ENCODE measurements around the gene SLC51A.

Gene SLC51A

DNA sequence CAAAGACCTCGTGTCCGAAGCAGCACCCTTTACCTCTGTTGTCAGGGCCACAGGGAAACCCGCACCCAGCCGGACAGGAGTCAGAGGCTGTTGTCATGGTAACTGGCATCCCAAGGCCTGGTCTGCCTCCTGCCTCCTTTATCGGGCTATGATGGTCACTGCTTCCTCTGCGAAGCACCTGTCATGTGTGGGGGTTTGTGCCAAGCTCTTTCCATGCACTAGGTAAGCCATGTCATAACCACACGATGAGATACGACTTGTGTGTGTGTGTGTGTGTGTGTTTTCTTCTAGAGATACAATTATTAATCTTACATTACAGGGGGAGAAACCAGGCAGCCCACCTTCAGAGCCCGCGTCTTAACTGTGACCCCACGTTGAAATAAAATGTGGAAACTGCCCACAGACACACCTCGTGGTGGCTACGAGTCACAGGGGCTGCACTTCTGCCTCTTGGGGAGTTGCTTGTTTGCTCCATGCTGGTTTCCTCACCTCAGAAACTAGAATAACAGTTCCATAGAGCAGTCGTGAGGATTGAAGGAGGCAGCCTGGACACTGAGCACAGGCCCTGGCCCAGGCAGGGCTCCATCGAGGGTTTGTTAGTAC is 23.1 kb upstream of the SLC51A start:
- TF ChIP-seq YY1 (IDR thresholded peaks at IDR 0.05; ENCODE audit: low read depth), result no peak
- no peak for TF ChIP-seq EGR1 (IDR thresholded peaks at IDR 0.05)
- TF ChIP-seq TAF1 (IDR thresholded peaks at IDR 0.05; ENCODE audit: low read depth), result no peak
- no peak for TF ChIP-seq NFIC (IDR thresholded peaks at IDR 0.05)
- no peak for TF ChIP-seq FOXM1 (IDR thresholded peaks at IDR 0.05; ENCODE audit: borderline replicate concordance, low read depth)
- TF ChIP-seq RAD21 (IDR thresholded peaks at IDR 0.05; ENCODE audit: low read depth), result no peak

DNA sequence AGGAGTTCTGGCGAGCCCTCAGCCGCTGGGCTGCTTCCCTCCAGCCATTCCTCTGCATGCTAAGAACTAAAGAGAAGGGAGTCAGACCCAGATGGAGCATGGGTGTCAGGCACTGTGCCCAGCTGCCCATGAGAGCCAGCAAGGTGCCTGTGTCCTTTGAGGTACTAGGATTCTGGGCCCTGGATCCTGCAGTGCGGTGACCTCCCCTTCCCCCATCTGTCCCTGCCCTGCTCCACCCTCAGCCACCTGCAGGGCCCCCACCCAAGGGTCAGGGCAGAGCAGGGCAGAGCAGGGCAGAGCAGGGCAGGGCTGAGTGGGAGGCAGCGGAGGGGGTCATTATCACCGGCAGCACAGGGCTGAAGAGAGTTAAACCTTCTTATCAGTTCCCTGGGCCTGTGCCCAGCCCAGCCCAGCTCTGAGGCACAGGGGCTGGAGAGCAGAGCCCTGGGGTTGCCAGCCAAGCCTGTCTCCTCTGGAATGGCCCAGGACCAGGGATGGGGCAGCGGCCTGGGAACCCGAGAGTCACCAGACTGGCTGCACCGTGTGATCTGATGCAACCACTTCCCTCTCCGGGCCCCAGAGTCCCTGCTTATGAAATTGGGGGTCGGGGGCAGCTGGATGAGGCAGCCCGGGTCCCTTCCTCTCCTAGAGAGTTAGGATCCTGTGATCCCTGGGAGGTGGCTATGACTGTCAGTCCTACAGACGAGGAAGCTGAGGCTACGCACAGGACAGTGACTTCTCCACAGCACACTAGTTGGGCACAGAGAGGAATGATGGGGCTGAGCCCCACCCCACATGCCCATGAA is 22.4 kb upstream of the SLC51A start:
- no peak for TF ChIP-seq TEAD4 (IDR thresholded peaks at IDR 0.05)
- TF ChIP-seq, protein P1, sequence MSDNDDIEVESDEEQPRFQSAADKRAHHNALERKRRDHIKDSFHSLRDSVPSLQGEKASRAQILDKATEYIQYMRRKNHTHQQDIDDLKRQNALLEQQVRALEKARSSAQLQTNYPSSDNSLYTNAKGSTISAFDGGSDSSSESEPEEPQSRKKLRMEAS (IDR thresholded peaks at IDR 0.05), result no peak
- TF ChIP-seq ZBTB7A (IDR thresholded peaks at IDR 0.05; ENCODE audit: low read depth), result no peak

DNA sequence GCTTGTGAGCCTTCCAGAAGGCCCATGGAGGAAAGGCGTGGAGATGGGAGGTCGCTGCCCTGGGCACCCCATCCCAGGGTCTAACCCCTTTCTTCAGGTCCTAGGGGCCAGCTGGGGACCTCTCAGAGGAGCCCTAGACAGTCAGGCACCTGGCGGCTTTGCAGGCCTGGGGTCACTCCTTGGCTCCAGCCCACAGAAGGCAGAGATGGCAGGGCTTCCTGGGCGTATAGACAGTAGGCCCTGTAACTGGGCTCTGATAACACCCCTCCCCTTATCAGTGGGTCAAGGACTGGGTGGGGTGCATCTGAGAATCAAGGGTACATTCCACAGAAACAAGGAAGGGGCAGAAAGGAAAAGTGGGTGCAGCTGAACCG is 21.8 kb upstream of the SLC51A start:
- TF ChIP-seq EP300 (IDR thresholded peaks at IDR 0.05; ENCODE audit: borderline replicate concordance) (no peak), TEAD4 (IDR thresholded peaks at IDR 0.05) (no peak)
- TF ChIP-seq, protein P2, sequence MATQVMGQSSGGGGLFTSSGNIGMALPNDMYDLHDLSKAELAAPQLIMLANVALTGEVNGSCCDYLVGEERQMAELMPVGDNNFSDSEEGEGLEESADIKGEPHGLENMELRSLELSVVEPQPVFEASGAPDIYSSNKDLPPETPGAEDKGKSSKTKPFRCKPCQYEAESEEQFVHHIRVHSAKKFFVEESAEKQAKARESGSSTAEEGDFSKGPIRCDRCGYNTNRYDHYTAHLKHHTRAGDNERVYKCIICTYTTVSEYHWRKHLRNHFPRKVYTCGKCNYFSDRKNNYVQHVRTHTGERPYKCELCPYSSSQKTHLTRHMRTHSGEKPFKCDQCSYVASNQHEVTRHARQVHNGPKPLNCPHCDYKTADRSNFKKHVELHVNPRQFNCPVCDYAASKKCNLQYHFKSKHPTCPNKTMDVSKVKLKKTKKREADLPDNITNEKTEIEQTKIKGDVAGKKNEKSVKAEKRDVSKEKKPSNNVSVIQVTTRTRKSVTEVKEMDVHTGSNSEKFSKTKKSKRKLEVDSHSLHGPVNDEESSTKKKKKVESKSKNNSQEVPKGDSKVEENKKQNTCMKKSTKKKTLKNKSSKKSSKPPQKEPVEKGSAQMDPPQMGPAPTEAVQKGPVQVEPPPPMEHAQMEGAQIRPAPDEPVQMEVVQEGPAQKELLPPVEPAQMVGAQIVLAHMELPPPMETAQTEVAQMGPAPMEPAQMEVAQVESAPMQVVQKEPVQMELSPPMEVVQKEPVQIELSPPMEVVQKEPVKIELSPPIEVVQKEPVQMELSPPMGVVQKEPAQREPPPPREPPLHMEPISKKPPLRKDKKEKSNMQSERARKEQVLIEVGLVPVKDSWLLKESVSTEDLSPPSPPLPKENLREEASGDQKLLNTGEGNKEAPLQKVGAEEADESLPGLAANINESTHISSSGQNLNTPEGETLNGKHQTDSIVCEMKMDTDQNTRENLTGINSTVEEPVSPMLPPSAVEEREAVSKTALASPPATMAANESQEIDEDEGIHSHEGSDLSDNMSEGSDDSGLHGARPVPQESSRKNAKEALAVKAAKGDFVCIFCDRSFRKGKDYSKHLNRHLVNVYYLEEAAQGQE (IDR thresholded peaks at IDR 0.05; ENCODE audit: low read depth), result no peak

DNA sequence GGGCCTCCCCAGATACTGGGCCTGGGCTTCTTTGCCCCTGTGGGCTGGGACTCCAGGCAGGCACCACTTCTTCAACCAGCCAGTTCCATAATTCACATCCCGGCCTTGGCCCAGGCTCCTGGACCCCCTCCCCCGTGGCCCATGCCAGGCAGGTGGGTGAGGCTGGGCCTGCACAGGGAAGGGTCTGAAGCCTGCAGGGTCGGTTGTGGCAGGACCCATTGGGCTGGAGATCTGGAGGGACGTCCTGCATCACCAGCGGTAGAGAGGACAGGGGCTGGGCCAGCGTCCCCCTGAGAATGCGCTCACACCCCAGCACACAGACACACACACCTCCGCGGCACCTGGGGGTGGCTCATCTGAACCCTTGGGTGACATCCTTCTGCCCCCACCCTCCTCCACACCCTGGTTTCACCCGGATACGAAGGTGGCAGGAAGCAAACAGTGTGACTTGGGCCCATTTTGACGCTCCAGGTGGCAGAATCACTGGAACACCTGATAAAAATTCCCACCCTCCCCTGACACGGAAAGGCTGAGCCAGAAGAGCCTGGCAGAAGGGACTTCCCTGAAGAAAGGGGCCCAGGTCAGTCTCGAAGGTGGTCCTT is 20.6 kb upstream of the SLC51A start:
- TF ChIP-seq RAD21 (IDR thresholded peaks at IDR 0.05; ENCODE audit: low read depth), result no peak
- TF ChIP-seq, protein P3, sequence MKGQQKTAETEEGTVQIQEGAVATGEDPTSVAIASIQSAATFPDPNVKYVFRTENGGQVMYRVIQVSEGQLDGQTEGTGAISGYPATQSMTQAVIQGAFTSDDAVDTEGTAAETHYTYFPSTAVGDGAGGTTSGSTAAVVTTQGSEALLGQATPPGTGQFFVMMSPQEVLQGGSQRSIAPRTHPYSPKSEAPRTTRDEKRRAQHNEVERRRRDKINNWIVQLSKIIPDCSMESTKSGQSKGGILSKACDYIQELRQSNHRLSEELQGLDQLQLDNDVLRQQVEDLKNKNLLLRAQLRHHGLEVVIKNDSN (IDR thresholded peaks at IDR 0.05), result no peak
- TF ChIP-seq NFIC (IDR thresholded peaks at IDR 0.05), result no peak
- TF ChIP-seq, protein P2 (IDR thresholded peaks at IDR 0.05; ENCODE audit: low read depth), result no peak
- TF ChIP-seq TEAD4 (IDR thresholded peaks at IDR 0.05), result no peak
- no peak for TF ChIP-seq YY1 (IDR thresholded peaks at IDR 0.05; ENCODE audit: low read depth)
- no peak for TF ChIP-seq TCF12 (IDR thresholded peaks at IDR 0.05; ENCODE audit: low read depth)
- no peak for TF ChIP-seq FOXM1 (IDR thresholded peaks at IDR 0.05; ENCODE audit: borderline replicate concordance, low read depth)
- TF ChIP-seq CEBPB (IDR thresholded peaks at IDR 0.05), result no peak
- TF ChIP-seq EGR1 (IDR thresholded peaks at IDR 0.05), result no peak

DNA sequence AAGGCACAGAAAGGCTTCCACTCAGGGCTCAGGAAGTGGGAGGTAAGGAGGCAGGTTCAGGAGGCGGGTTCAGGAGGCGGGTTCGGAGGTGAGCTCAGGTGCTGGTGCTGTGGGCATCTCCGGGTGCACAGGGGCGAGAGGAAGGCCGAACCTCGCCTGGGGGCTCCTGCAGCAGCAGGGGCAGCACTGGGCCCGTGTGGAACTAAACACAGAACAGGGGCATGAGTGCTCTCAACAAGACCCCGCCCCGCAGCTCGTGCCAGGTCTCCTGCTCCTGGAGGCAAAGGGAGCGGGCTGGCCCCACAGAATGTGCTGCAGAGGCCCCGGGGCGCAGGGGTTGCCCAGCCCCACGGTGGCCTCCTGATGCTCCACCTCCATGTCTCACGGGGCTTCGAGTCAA is 18.8 kb upstream of the SLC51A start:
- no peak for TF ChIP-seq NFIC (IDR thresholded peaks at IDR 0.05)
- no peak for TF ChIP-seq TCF12 (IDR thresholded peaks at IDR 0.05; ENCODE audit: low read depth)
- no peak for TF ChIP-seq ZBTB7A (IDR thresholded peaks at IDR 0.05; ENCODE audit: low read depth)

DNA sequence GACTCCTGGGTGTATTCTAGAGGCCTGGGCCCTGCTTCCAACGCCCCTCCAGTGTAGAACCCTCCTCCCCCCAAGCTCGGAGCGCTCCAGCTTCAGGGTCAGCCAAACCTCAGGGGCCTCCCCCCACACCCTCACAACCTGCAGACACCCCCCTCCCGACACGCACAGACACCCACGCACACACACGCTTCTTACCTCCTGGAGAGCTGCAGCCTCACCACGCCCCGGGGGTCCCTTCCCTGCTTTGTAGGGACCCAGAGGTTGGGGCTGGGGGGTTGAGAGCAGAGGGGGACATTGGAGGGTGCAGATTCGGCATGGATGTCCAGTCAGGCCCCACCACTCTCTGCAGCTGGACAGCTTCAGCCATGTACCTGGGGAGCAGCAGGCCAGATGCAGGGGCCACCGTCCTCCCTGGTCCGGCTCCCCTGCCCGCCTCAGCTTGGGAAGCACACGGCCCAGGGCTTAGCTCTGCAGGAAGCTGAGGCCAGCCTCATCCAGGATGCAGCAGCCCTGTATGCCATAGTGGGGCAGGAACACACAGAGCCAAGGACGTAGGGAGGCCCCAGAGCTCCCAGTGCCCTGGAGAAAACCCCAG is 18.2 kb upstream of the SLC51A start:
- TF ChIP-seq YY1 (IDR thresholded peaks at IDR 0.05; ENCODE audit: low read depth) (no peak), ZBTB7A (IDR thresholded peaks at IDR 0.05; ENCODE audit: low read depth) (no peak), RAD21 (IDR thresholded peaks at IDR 0.05; ENCODE audit: low read depth) (no peak), TEAD4 (IDR thresholded peaks at IDR 0.05) (no peak), TCF12 (IDR thresholded peaks at IDR 0.05; ENCODE audit: low read depth) (no peak), CEBPB (IDR thresholded peaks at IDR 0.05) (no peak), CREB1 (IDR thresholded peaks at IDR 0.05; ENCODE audit: low read depth) (no peak)
- TF ChIP-seq, protein P1 (IDR thresholded peaks at IDR 0.05), result no peak

All from Ishikawa (cell line).